NCI-H1694 treated with DMSO at 0.1 percent for 48 hours (cell line): Measurements from ENCODE around the gene TNXB.
"Not testable (repeated sequence)": the region's sequence is repeated elsewhere in the genome, so short reads cannot be mapped to it uniquely, and the experiment has no call there.

ENCODE experiments used
- DNase-seq: peaks from one replicate; lab custom pipeline; 2025; lab: John Stamatoyannopoulos, UW

TNXB gene

GRCh38 chr6:32144238-32144637, 35.1 kb upstream of the TNXB start:
- DNase-seq = not testable (repeated sequence)

GRCh38 chr6:32140420-32141046, 31.4 kb upstream of the TNXB start:
- DNase-seq = no peak

GRCh38 chr6:32139590-32139989, 30.5 kb upstream of the TNXB start:
- DNase-seq = no peak

GRCh38 chr6:32137454-32137853, 28.3 kb upstream of the TNXB start:
- no peak for DNase-seq

GRCh38 chr6:32133786-32134185, 24.6 kb upstream of the TNXB start:
- DNase-seq = no peak

- no peak for DNase-seq
Observed at GRCh38 chr6:32132110-32132509, 23.0 kb upstream of the TNXB start.

- no peak for DNase-seq
Observed at GRCh38 chr6:32131439-32131948, 22.4 kb upstream of the TNXB start.

- no peak for DNase-seq
Observed at GRCh38 chr6:32129297-32130088, 20.4 kb upstream of the TNXB start.

GRCh38 chr6:32128751-32129296, 19.7 kb upstream of the TNXB start:
- no peak for DNase-seq

- DNase-seq = peak; percentile 96
Observed at GRCh38 chr6:32127717-32128592, 18.8 kb upstream of the TNXB start, which contains the start of gene ATF6B. ATF6B (minus strand) TSS chr6:32128246; CDS start chr6:32128207, 39 bp downstream.

- DNase-seq = no peak
Observed at GRCh38 chr6:32127409-32127716, 18.2 kb upstream of the TNXB start.

- DNase-seq = no peak
Observed at GRCh38 chr6:32126880-32127279, 17.7 kb upstream of the TNXB start.

GRCh38 chr6:32123681-32124080, 14.5 kb upstream of the TNXB start:
- DNase-seq = no peak

- no peak for DNase-seq
Observed at GRCh38 chr6:32120573-32121059, 11.5 kb upstream of the TNXB start.

GRCh38 chr6:32118782-32119628, 9.9 kb upstream of the TNXB start:
- peak; percentile 48 for DNase-seq

- DNase-seq = no peak
Observed at GRCh38 chr6:32117461-32117860, 8.3 kb upstream of the TNXB start.

- DNase-seq = no peak
Observed at GRCh38 chr6:32116674-32117073, 7.5 kb upstream of the TNXB start.

- DNase-seq = no peak
Observed at GRCh38 chr6:32115623-32116022, 6.5 kb upstream of the TNXB start.

GRCh38 chr6:32114796-32115195, 5.7 kb upstream of the TNXB start:
- no peak for DNase-seq

GRCh38 chr6:32113386-32114352, 4.5 kb upstream of the TNXB start:
- DNase-seq = no peak
